Esophagus squamous epithelium (tissue), 5 donors: Measurements from ENCODE around the gene SYNM. TPM values are rescaled to one million over a fixed set of nuclear protein-coding genes. Genes with fewer than 3 reads are reported as not detected.
A peak's percentile ranks its signal among the peaks of the same experiment; 100 is the strongest.

Experiments
- DNase-seq: peaks from one replicate; lab custom pipeline; 2025; lab: John Stamatoyannopoulos, UW
- H3K27ac ChIP-seq, 4 donors: fragments of 200-600 bp; sonication (generic); one replicate each; pipeline ENCODE4 v1.5.1; 2016 to 2019; ENCODE audit warnings: mild to moderate bottlenecking in 1 of 4
- H3K27me3 ChIP-seq, 4 donors: fragments of 200-600 bp; sonication (generic); 1 replicate in 3 of 4; 2 replicates in 1 of 4; pipeline versions ENCODE4 v1.5.1 to v1.6.0; 2017 to 2021; ENCODE audit warnings: antibody characterized with exemption in 1 of 4
- H3K36me3 ChIP-seq, 3 donors: fragments of 200-600 bp; sonication (generic); one replicate each; pipeline ENCODE4 v1.5.1; 2016 to 2019
- H3K4me1 ChIP-seq, 3 donors: fragments of 200-600 bp; sonication (generic); one replicate each; pipeline ENCODE4 v1.5.1; 2017 to 2019
- H3K4me3 ChIP-seq, 4 donors: fragments of 200-600 bp; sonication (generic); 1 replicate in 3 of 4; 2 replicates in 1 of 4; pipeline ENCODE4 v1.5.1; 2016 to 2019; ENCODE audit warnings: mild to moderate bottlenecking in 2 of 4, moderate library complexity in 1 of 4
- H3K9me3 ChIP-seq, 3 donors: fragments of 200-600 bp; sonication (generic); one replicate each; pipeline ENCODE4 v1.5.1; 2016 to 2019
- POLR2A ChIP-seq, 4 donors: fragments of 450-650 bp; IDR thresholded peaks; one replicate each; pipeline ENCODE4 v1.6.1; 2017; ENCODE audit warnings: antibody characterized with exemption in 4 of 4, mild to moderate bottlenecking in 4 of 4, moderate library complexity in 3 of 4
- WGBS, 2 donors: methylation state at CpG; one replicate each; pipeline ENCODE4 v1.1.5; 2018; 5-methylcytosine and 5-hydroxymethylcytosine counted together
- intact Hi-C: fragments of 100-400 bp; cut with DNase I; formaldehyde crosslinking; loops from one replicate; pipeline ENCODE4 v1.15.0; 2022
- total RNA-seq, 4 donors: library from RNA; depleted of rRNA; stranded (reverse); fragments of >200 nt; gene quantifications; one replicate each; pipeline ENCODE4 v1.1.0, GENCODE V29; 2016
- TF ChIP-seq, protein P1 (sequence below), 6 experiments: fragments of 450-650 bp in 4 of 6; fragments of 200-600 bp in 2 of 6; sonication (generic) in 2 of 6; IDR thresholded peaks; one replicate each; pipeline ENCODE4 v1.5.1; 2016 to 2019; ENCODE audit warnings: antibody characterized with exemption in 6 of 6, mild to moderate bottlenecking in 4 of 6, moderate library complexity in 4 of 6
- donor health status: DM: yes; HTN: yes; CAD: no.

SYNM gene
- total RNA-seq, 4 donors from 2014 or later: 18.1 to 262 (median 42.0) TPM

DNA sequence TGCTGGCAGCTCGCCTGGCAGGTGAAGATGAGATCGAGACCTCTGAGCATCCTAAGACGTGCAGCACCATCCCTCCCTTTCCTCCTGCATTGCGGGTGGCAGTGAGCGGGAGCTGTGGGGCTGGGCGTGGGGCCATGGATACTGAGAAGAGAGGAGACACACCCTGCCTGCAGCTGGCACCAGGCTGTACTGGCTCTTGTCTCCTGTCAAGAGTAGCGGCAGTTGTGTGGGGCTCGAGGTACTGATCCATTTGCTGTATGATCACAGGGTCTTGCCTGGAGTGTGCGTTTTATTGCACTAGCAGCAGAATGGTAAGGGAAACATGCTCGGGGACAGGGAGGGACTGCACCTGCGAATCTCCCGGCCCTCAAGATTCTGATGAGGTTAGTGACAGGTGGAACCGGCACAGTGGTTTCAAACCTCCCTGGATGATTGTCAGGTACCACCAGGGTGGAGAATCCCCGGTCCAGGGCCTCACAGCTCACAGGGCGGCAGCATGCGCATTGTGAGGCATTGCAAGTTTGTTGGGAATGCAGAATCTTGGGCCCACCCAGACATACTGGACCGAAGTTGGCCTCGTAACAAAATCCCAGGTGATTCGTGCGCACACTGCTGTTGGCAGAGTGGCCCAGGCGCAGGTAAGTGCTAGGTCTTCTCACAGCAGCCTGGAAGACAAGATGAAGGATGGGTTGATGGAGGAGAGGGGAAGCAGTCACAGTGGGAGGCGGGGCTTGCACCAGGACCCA, 14.1 kb downstream of the SYNM start:
- Histone ChIP-seq H3K9me3 (no peaks in the 10 kb centered on the region), H3K4me3 (no peak overlapping the region), H3K36me3 (no peaks in the 10 kb centered on the region), H3K27ac (peak overlapping the region in 1 of 4 donors; percentile 53), H3K4me1 (peaks cover 7 to 51% (median 10%) of the 10 kb centered on the region in 3 donors), H3K27me3 (no peaks in the 10 kb centered on the region)
- intact Hi-C loops: no loop called here
- 82 to 87% methylated on average over 13 to 17 of the region's 22 CpGs for WGBS, 2 donors
- DNase-seq: no peak
- TF ChIP-seq, protein P1, sequence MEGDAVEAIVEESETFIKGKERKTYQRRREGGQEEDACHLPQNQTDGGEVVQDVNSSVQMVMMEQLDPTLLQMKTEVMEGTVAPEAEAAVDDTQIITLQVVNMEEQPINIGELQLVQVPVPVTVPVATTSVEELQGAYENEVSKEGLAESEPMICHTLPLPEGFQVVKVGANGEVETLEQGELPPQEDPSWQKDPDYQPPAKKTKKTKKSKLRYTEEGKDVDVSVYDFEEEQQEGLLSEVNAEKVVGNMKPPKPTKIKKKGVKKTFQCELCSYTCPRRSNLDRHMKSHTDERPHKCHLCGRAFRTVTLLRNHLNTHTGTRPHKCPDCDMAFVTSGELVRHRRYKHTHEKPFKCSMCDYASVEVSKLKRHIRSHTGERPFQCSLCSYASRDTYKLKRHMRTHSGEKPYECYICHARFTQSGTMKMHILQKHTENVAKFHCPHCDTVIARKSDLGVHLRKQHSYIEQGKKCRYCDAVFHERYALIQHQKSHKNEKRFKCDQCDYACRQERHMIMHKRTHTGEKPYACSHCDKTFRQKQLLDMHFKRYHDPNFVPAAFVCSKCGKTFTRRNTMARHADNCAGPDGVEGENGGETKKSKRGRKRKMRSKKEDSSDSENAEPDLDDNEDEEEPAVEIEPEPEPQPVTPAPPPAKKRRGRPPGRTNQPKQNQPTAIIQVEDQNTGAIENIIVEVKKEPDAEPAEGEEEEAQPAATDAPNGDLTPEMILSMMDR (IDR thresholded peaks at IDR 0.05): no peak
- TF ChIP-seq POLR2A (IDR thresholded peaks at IDR 0.05): no peak

DNA sequence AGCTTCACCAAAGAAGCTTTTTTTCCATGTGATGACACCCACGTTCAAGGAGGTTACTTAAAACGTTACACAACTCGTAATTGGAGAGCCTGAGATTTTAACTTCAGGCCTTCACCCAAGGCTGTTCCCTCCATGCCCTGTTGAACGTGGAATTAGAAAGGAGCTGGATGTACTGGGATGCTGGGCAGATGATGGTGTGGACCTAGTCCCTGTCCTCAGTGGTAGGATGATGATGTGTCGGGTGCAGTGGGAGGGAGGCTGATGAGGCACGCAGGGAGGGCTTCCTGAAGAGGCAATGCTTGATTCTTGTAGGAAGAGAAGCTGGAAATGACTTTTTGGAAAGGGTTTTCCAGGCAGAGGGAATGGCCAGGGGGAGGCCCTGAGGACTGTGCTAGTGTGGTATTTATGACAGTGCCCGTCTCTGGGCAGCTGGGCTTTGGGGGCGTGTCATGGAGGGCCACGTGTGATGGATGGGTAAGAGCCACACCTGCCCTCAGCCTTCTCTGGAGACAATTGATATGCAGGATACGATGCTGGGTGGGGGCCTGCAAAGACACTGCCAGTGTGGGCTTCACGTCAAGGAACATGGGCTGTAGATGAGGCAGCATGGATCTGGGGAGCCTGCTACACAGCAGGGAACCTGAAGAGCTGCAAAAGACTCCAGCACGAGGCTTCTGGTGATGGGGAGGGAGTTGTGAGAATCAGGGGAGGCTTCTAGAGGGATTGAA, 15.3 kb downstream of the SYNM start:
- no peaks in the 10 kb centered on the region for H3K9me3 ChIP-seq
- no peak for DNase-seq
- no peaks in the 10 kb centered on the region for H3K36me3 ChIP-seq
- H3K4me1 ChIP-seq: peaks cover 14 to 53% (median 18%) of the 10 kb centered on the region in 3 donors
- H3K27ac ChIP-seq: peak overlapping the region in 3 of 4 donors; percentile 56 to 86 (median 83)
- H3K27me3 ChIP-seq: no peaks in the 10 kb centered on the region
- H3K4me3 ChIP-seq: no peak overlapping the region
- intact Hi-C loops: no loop called here
- TF ChIP-seq POLR2A (IDR thresholded peaks at IDR 0.05): no peak
- TF ChIP-seq, protein P1 (IDR thresholded peaks at IDR 0.05): no peak
- WGBS, 2 donors: 78 to 86% methylated on average over 12 of the region's 12 CpGs

DNA sequence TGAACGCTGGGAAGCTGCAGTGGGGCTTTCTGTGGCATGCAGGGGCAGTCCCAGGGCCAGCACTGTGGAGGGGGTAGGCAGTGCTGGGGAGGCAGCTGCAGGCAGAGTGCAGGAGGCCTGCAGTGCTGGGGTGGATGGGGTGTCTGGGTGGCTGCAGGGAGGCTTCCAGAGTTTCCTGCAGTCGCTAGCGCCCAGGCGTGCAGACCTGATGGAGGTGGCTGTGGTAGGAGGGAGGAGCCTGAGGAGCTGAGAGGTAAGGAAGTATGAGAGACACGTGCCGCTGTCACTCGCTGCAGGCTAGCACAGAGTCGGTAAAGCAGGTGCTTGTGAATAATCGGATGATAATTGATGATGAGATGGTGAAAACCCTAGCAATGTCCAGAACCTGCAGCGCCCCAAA, 16.3 kb downstream of the SYNM start:
- WGBS, 2 donors: 70 to 79% methylated on average over 8 to 10 of the region's 10 CpGs
- no peaks in the 10 kb centered on the region for H3K36me3 ChIP-seq
- no peak for TF ChIP-seq POLR2A (IDR thresholded peaks at IDR 0.05)
- TF ChIP-seq, protein P1 (IDR thresholded peaks at IDR 0.05): no peak
- intact Hi-C loops: no loop called here
- no peak for DNase-seq
- no peak overlapping the region for H3K4me3 ChIP-seq
- peaks cover 14 to 63% (median 18%) of the 10 kb centered on the region in 3 donors for H3K4me1 ChIP-seq
- H3K27me3 ChIP-seq: no peaks in the 10 kb centered on the region
- peak overlapping the region in 3 of 4 donors; percentile 56 to 86 (median 83) for H3K27ac ChIP-seq
- no peaks in the 10 kb centered on the region for H3K9me3 ChIP-seq

GRCh38 chr15:99121691-99122410, 17.0 kb downstream of the SYNM start:
- Histone ChIP-seq H3K9me3 (no peaks in the 10 kb centered on the region), H3K4me3 (no peak overlapping the region), H3K4me1 (peaks cover 14 to 65% (median 18%) of the 10 kb centered on the region in 3 donors), H3K36me3 (no peaks in the 10 kb centered on the region), H3K27me3 (no peaks in the 10 kb centered on the region), H3K27ac (peak overlapping the region in 2 of 4 donors; percentile 83 to 86)
- DNase-seq: no peak
- TF ChIP-seq, protein P1 (IDR thresholded peaks at IDR 0.05): no peak
- no peak for TF ChIP-seq POLR2A (IDR thresholded peaks at IDR 0.05)
- WGBS, 2 donors: 77 to 84% methylated on average over 8 of the region's 8 CpGs
- intact Hi-C loops: no loop called here
